ENCODE measurements around the gene TNNC2. TPM values are rescaled to one million over a fixed set of nuclear protein-coding genes. Genes with fewer than 3 reads are reported as not detected.
"Not testable (repeated sequence)": the region's sequence is repeated elsewhere in the genome, so short reads cannot be mapped to it uniquely, and the experiment has no call there.

Gene TNNC2
- total RNA-seq, 1 donor from 2014 or later = 2.1 TPM

GRCh38 chr20:45810191-45810970 is 16.7 kb downstream of the TNNC2 start:
- Mint-ChIP-seq H3K4me3 (no peak overlapping the region), H3K27ac (no peak overlapping the region), H3K4me1 (ENCODE audit: unreplicated experiment) (peaks cover 12% of the 10 kb centered on the region), H3K36me3 (peaks cover 20% of the 10 kb centered on the region), H3K9me3 (no peaks in the 10 kb centered on the region), H3K27me3 (no peaks in the 10 kb centered on the region)
- no peak for DNase-seq (ENCODE audit: extremely low spot score, unreplicated experiment)
- no peak for TF ChIP-seq CTCF (conservative IDR thresholded peaks at IDR 0.05)

- H3K27ac Mint-ChIP-seq = no peak overlapping the region
- peaks cover 16% of the 10 kb centered on the region for H3K36me3 Mint-ChIP-seq
- no peak for DNase-seq (ENCODE audit: extremely low spot score, unreplicated experiment)
- H3K27me3 Mint-ChIP-seq = no peaks in the 10 kb centered on the region
- TF ChIP-seq CTCF (conservative IDR thresholded peaks at IDR 0.05) = no peak
- no peaks in the 10 kb centered on the region for H3K9me3 Mint-ChIP-seq
- no peak overlapping the region for H3K4me3 Mint-ChIP-seq
- H3K4me1 Mint-ChIP-seq (ENCODE audit: unreplicated experiment) = no peaks in the 10 kb centered on the region
Observed at GRCh38 chr20:45801851-45802250, 25.3 kb downstream of the TNNC2 start.

- H3K4me3 Mint-ChIP-seq = no peak overlapping the region
- TF ChIP-seq CTCF (conservative IDR thresholded peaks at IDR 0.05) = peak; percentile 77
- H3K27ac Mint-ChIP-seq = peak overlapping the region; percentile 4
- peaks cover 18% of the 10 kb centered on the region for H3K36me3 Mint-ChIP-seq
- no peak for DNase-seq (ENCODE audit: extremely low spot score, unreplicated experiment)
- no peaks in the 10 kb centered on the region for H3K9me3 Mint-ChIP-seq
- no peaks in the 10 kb centered on the region for H3K4me1 Mint-ChIP-seq (ENCODE audit: unreplicated experiment)
- H3K27me3 Mint-ChIP-seq = no peaks in the 10 kb centered on the region
Observed at GRCh38 chr20:45798935-45799642, 28.0 kb downstream of the TNNC2 start.

GRCh38 chr20:45797955-45798354 is 29.2 kb downstream of the TNNC2 start:
- DNase-seq (ENCODE audit: extremely low spot score, unreplicated experiment); H3K4me1 Mint-ChIP-seq (ENCODE audit: unreplicated experiment); H3K9me3 Mint-ChIP-seq; H3K27me3 Mint-ChIP-seq; H3K27ac Mint-ChIP-seq; H3K4me3 Mint-ChIP-seq: not testable (repeated sequence)
- H3K36me3 Mint-ChIP-seq = peaks cover 14% of the 10 kb centered on the region

- not testable (repeated sequence) for H3K4me1 Mint-ChIP-seq (ENCODE audit: unreplicated experiment); H3K9me3 Mint-ChIP-seq; DNase-seq (ENCODE audit: extremely low spot score, unreplicated experiment); H3K4me3 Mint-ChIP-seq; H3K27ac Mint-ChIP-seq; H3K27me3 Mint-ChIP-seq
- H3K36me3 Mint-ChIP-seq = peaks cover 14% of the 10 kb centered on the region
Observed at GRCh38 chr20:45797510-45797909, 29.6 kb downstream of the TNNC2 start.

GRCh38 chr20:45796337-45797065 is 30.6 kb downstream of the TNNC2 start:
- H3K9me3 Mint-ChIP-seq = no peaks in the 10 kb centered on the region
- TF ChIP-seq CTCF (conservative IDR thresholded peaks at IDR 0.05) = no peak
- H3K36me3 Mint-ChIP-seq = peaks cover 14% of the 10 kb centered on the region
- no peaks in the 10 kb centered on the region for H3K27me3 Mint-ChIP-seq
- DNase-seq (ENCODE audit: extremely low spot score, unreplicated experiment) = no peak
- peaks cover 8% of the 10 kb centered on the region for H3K4me1 Mint-ChIP-seq (ENCODE audit: unreplicated experiment)
- no peak overlapping the region for H3K27ac Mint-ChIP-seq
- no peak overlapping the region for H3K4me3 Mint-ChIP-seq
